Uterus (tissue), 4 donors: ENCODE results near the gene FBXO21. TPM values are rescaled to one million over a fixed set of nuclear protein-coding genes. Genes with fewer than 3 reads are reported as not detected.
"Not testable (repeated sequence)": the region's sequence is repeated elsewhere in the genome, so short reads cannot be mapped to it uniquely, and the experiment has no call there.

Source experiments
- DNase-seq, 2 donors: peaks; one replicate each; pipeline ENCODE4 v3.0.0-alpha.2; 2019 to 2020
- H3K27ac ChIP-seq, 2 donors: fragments of 200-600 bp; sonication (generic); 1 replicate in 1 of 2; 2 replicates in 1 of 2; pipeline ENCODE4 v1.5.1; 2016 to 2018
- H3K27me3 ChIP-seq, 2 donors: fragments of 200-600 bp; sonication (generic); one replicate each; pipeline ENCODE4 v1.5.1; 2018 to 2019; ENCODE audit warnings: control low read depth in 1 of 2
- H3K36me3 ChIP-seq, 2 donors: fragments of 200-600 bp; sonication (generic); one replicate each; pipeline ENCODE4 v1.5.1; 2019; ENCODE audit warnings: control low read depth in 1 of 2
- H3K4me1 ChIP-seq, 2 donors: fragments of 200-600 bp; sonication (generic); one replicate each; pipeline ENCODE4 v1.5.1; 2018 to 2019; ENCODE audit warnings: control low read depth in 1 of 2
- H3K4me3 ChIP-seq, 2 donors: fragments of 200-600 bp; sonication (generic); 1 replicate in 1 of 2; 2 replicates in 1 of 2; pipeline ENCODE4 v1.5.1; 2018 to 2019; ENCODE audit warnings: mild to moderate bottlenecking in 1 of 2
- H3K9me3 ChIP-seq, 2 donors: fragments of 200-600 bp; sonication (generic); one replicate each; pipeline ENCODE4 v1.5.1; 2019; ENCODE audit warnings: control low read depth in 1 of 2
- POLR2A ChIP-seq, 2 donors: fragments of 450-650 bp; IDR thresholded peaks; one replicate each; pipeline ENCODE4 v1.6.1; 2016; ENCODE audit warnings: antibody characterized with exemption in 2 of 2, mild to moderate bottlenecking in 1 of 2, moderate library complexity in 1 of 2
- intact Hi-C: fragments of 100-400 bp; cut with DNase I; formaldehyde crosslinking; loops from one replicate; pipeline ENCODE4 v1.15.1; 2023; ENCODE audit warnings: low total_unique reads
- total RNA-seq, 4 donors: library from RNA; depleted of rRNA in 3 of 4; stranded (reverse); fragments of >200 nt in 3 of 4; gene quantifications; one replicate each; pipeline versions ENCODE4 v1.1.0 to v1.2.4, GENCODE V29; 2014 to 2023
- TF ChIP-seq, protein P1 (sequence below), 4 experiments: fragments of 200-600 bp in 2 of 4; fragments of 450-650 bp in 2 of 4; sonication (generic) in 2 of 4; IDR thresholded peaks; one replicate each; pipeline ENCODE4 v1.5.1; 2016 to 2019; ENCODE audit warnings: antibody characterized with exemption in 4 of 4, mild to moderate bottlenecking in 2 of 4, moderate library complexity in 1 of 4
- donor health status: DM: yes; HTN: yes; CAD: no.

Gene FBXO21
- total RNA-seq, 4 donors from 2014 or later, result 66.2 to 152 (median 90.0) TPM

DNA sequence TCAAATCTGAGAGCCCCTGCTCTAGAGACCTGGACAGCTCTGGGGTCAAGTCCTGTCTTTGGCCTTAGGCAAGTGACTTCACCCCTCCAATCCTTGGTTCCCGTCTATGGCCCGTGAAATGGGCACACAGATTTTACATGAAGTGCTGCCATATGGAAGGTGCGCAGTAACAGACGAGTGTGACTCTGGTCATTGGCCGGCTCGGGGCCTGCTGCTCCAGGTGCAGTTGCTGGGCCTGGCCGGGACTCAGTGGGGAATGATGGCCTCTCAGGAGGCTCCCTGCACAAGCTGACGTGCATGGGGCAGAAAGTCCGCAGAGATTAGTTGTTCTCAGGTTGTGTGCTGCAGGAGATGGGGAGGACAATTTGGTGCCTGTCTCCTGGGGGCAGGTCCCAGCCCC is 77.0 kb downstream of the FBXO21 start:
- H3K4me1 ChIP-seq, result no peaks in the 10 kb centered on the region
- intact Hi-C loops, result loop anchor here (10.0 kb wide), 1 partner anchor 88 kb away; no protein-coding TSS in a partner anchor
- TF ChIP-seq POLR2A (IDR thresholded peaks at IDR 0.05), result no peak
- TF ChIP-seq, protein P1, sequence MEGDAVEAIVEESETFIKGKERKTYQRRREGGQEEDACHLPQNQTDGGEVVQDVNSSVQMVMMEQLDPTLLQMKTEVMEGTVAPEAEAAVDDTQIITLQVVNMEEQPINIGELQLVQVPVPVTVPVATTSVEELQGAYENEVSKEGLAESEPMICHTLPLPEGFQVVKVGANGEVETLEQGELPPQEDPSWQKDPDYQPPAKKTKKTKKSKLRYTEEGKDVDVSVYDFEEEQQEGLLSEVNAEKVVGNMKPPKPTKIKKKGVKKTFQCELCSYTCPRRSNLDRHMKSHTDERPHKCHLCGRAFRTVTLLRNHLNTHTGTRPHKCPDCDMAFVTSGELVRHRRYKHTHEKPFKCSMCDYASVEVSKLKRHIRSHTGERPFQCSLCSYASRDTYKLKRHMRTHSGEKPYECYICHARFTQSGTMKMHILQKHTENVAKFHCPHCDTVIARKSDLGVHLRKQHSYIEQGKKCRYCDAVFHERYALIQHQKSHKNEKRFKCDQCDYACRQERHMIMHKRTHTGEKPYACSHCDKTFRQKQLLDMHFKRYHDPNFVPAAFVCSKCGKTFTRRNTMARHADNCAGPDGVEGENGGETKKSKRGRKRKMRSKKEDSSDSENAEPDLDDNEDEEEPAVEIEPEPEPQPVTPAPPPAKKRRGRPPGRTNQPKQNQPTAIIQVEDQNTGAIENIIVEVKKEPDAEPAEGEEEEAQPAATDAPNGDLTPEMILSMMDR (IDR thresholded peaks at IDR 0.05), result no peak
- H3K36me3 ChIP-seq, result no peaks in the 10 kb centered on the region
- no peaks in the 10 kb centered on the region for H3K27me3 ChIP-seq
- H3K4me3 ChIP-seq, result no peak overlapping the region
- H3K27ac ChIP-seq, result no peak overlapping the region
- no peak for DNase-seq
- H3K9me3 ChIP-seq, result no peaks in the 10 kb centered on the region

DNA sequence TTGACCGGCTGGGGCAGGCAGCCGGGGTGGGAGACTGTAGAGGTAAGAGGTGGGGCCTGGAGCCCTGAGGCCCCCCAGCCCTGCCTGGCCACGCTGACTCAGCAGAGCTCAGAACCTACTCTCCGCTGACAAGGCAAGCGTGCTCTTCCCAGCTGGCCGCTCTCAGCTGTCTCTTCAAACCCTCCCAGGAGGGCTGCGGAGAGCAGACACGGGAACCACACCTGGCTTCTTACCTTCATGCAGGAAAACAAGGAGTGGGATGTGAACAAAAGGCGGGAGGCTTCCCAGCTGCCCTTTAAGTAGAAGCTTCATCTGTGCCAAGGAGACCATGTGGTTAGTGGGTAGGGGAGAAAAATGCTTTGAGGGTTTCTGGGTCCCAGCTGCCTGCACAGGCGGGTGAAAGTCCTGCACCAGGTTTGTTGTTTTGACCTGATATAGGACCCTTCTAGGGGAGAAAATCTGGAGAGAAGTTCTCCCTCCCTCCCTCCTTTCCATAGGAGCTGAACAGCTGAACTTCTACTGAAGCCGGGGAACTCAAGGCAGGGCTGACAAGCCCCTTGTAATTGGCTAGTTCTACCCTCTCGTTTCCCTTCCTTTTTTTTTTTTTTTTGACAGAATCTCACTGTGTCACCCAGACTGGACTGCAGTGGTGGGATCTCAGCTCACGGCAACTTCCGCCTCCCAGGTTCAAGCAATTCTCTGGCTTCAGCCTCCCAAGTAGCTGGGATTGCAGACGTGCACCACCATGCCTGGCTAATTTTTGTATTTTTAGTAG is 78.3 kb downstream of the FBXO21 start:
- no peak overlapping the region for H3K4me3 ChIP-seq
- H3K9me3 ChIP-seq, result no peaks in the 10 kb centered on the region
- TF ChIP-seq POLR2A (IDR thresholded peaks at IDR 0.05), result no peak
- TF ChIP-seq, protein P1 (IDR thresholded peaks at IDR 0.05), result no peak
- H3K36me3 ChIP-seq, result no peaks in the 10 kb centered on the region
- no peak for DNase-seq
- H3K27me3 ChIP-seq, result no peaks in the 10 kb centered on the region
- intact Hi-C loops, result loop anchor here (10.0 kb wide), 1 partner anchor 87 kb away; no protein-coding TSS in a partner anchor
- H3K4me1 ChIP-seq, result no peaks in the 10 kb centered on the region
- no peak overlapping the region for H3K27ac ChIP-seq

- no peak for DNase-seq
- Histone ChIP-seq H3K4me3 (no peak overlapping the region), H3K27ac (no peak overlapping the region), H3K9me3 (no peaks in the 10 kb centered on the region), H3K36me3 (no peaks in the 10 kb centered on the region), H3K4me1 (no peaks in the 10 kb centered on the region), H3K27me3 (no peaks in the 10 kb centered on the region)
- intact Hi-C loops, result loop anchor here (10.0 kb wide), 1 partner anchor 87 kb away; no protein-coding TSS in a partner anchor
- TF ChIP-seq, protein P1 (IDR thresholded peaks at IDR 0.05), result no peak
- no peak for TF ChIP-seq POLR2A (IDR thresholded peaks at IDR 0.05)
These were observed 78.9 kb downstream of the FBXO21 start for GRCh38 chr12:117111386-117111785.

- intact Hi-C loops, result loop anchor here (10.0 kb wide), 1 partner anchor 85 kb away; no protein-coding TSS in a partner anchor
- no peak for TF ChIP-seq POLR2A (IDR thresholded peaks at IDR 0.05)
- TF ChIP-seq, protein P1 (IDR thresholded peaks at IDR 0.05), result no peak
- Histone ChIP-seq H3K4me3 (no peak overlapping the region), H3K27ac (no peak overlapping the region), H3K27me3 (no peaks in the 10 kb centered on the region), H3K36me3 (no peaks in the 10 kb centered on the region), H3K4me1 (no peaks in the 10 kb centered on the region), H3K9me3 (no peaks in the 10 kb centered on the region)
- DNase-seq, result no peak
These were observed 80.2 kb downstream of the FBXO21 start for GRCh38 chr12:117109943-117110635.

- Histone ChIP-seq H3K36me3 (no peaks in the 10 kb centered on the region), H3K27me3 (no peaks in the 10 kb centered on the region), H3K27ac (no peak overlapping the region), H3K9me3 (no peaks in the 10 kb centered on the region), H3K4me3 (no peak overlapping the region), H3K4me1 (no peaks in the 10 kb centered on the region)
- TF ChIP-seq, protein P1 (IDR thresholded peaks at IDR 0.05), result no peak
- TF ChIP-seq POLR2A (IDR thresholded peaks at IDR 0.05), result no peak
- DNase-seq, result no peak
- intact Hi-C loops, result no loop called here
These were observed 84.4 kb downstream of the FBXO21 start for GRCh38 chr12:117105902-117106301.

GRCh38 chr12:117104003-117104402 is 86.3 kb downstream of the FBXO21 start:
- H3K27me3 ChIP-seq, H3K36me3 ChIP-seq, DNase-seq, H3K4me3 ChIP-seq, H3K9me3 ChIP-seq, intact Hi-C loops, H3K4me1 ChIP-seq, H3K27ac ChIP-seq: not testable (repeated sequence)
